ENCODE measurements around the gene GAA.

Gene GAA

DNA sequence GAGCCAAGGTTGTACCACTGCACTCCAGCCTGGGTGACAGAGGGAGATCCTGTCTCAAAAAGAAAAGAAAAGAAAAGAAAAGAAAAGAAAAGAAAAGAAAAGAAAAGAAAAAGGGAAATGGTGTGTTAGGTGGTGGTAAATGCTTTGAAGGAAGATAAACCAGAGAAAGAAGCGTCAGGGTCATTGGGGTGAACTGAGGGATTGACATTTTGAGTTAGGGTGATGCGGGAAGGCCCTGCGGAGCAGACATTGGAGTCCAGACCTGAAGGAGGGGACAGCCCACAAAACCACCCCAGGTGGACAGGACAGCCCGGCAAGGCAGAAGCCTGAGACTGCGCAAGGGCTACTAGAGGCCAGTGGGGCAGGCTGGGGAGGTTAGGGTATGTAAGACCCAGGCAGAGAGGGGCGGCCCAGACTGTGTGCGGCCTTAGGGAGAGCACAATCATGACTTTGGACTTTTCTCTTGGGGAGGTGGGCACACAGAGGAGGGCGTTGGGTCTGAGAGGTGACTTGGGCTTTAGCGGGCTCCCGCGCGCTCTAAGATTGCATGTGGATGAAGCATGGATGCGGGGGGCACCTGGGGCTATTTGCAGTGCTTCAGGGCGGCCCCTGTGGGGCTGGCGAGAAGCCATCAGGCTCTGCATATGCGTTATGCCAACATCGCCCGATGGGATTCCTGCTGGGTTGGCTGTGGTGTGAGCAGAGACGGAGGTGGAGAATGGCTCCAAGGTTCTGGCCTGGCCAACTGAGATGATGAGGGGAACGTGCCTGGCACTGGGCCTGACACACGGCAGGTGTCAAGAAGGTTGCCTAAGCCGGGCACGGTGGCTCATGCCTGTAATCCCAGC, 3.3 kb upstream of the GAA start:
- no peak for TF ChIP-seq CTCF (IDR thresholded peaks at IDR 0.05; ENCODE audit: control extremely low read depth, extremely low read depth, low read depth, missing control alignments)
- CTCF ChIA-PET = interaction anchor here (1.1 to 2.5 kb wide), 2 partner anchors 15 to 16 kb away, joined by 3 to 6 read pairs; no protein-coding TSS in a partner anchor
- DNase-seq (ENCODE audit: extremely low spot score) = no peak
- POLR2A ChIA-PET = no interaction called here

DNA sequence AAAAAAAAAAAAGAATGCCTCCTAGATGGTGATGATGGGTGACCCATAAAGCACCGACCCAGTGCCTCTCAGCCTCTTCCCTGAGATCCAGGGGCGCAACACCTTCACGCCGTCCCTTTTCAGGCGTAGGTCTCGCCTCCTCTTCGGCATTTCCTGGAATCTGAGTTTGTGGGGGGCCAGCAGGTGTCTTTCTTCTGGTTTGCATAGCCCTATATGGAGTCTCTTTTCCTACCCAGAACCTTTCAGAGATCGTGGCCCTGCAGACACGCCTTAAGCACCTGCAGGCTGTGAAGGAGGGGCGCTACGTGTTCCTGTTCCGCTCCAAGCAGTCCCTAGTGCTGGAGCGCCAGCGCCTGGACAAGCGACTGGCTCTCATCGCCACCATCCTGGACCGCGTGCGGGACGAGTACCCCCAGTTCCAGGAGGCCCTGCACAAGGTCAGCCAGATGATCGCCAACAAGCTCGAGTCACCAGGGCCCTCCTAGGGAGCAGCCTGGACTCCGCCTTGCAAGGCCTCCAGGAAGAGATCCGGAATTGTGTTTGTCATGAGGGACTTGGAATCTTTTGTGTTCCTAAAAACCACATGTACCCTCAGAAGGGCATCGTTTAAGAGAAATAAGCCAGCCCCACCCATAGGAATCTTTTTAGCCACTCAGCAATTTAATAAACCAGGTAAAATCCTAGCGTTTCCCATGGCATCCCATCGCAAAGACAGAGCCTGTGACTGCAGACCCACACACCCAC, 1.9 kb upstream of the GAA start:
- TF ChIP-seq CTCF (IDR thresholded peaks at IDR 0.05; ENCODE audit: control extremely low read depth, extremely low read depth, low read depth, missing control alignments) = no peak
- CTCF ChIA-PET = interaction anchor here (1.0 to 2.9 kb wide), 3 partner anchors 10 to 91 kb away, joined by 3 to 19 read pairs (median 16); no protein-coding TSS in a partner anchor

GRCh38 chr17:80100035-80100323, 1.4 kb upstream of the GAA start:
- ChIA-PET POLR2A (interaction anchor here (2.0 kb wide), 1 partner anchor 46 kb away, joined by 16 read pairs; no protein-coding TSS in a partner anchor), CTCF (interaction anchor here (1.0 to 2.9 kb wide), 3 partner anchors 11 to 91 kb away, joined by 3 to 19 read pairs (median 16); no protein-coding TSS in a partner anchor)
- no peak for TF ChIP-seq CTCF (IDR thresholded peaks at IDR 0.05; ENCODE audit: control extremely low read depth, extremely low read depth, low read depth, missing control alignments)
- no peak for DNase-seq (ENCODE audit: extremely low spot score)

More for the DNA sequence above, 1.9 kb upstream of the GAA start:
- POLR2A ChIA-PET = no interaction called here
- no peak for DNase-seq (ENCODE audit: extremely low spot score)

DNA sequence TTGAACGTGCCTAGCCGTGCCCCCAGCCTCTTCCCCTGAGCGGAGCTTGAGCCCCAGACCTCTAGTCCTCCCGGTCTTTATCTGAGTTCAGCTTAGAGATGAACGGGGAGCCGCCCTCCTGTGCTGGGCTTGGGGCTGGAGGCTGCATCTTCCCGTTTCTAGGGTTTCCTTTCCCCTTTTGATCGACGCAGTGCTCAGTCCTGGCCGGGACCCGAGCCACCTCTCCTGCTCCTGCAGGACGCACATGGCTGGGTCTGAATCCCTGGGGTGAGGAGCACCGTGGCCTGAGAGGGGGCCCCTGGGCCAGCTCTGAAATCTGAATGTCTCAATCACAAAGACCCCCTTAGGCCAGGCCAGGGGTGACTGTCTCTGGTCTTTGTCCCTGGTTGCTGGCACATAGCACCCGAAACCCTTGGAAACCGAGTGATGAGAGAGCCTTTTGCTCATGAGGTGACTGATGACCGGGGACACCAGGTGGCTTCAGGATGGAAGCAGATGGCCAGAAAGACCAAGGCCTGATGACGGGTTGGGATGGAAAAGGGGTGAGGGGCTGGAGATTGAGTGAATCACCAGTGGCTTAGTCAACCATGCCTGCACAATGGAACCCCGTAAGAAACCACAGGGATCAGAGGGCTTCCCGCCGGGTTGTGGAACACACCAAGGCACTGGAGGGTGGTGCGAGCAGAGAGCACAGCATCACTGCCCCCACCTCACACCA, 724 bp downstream of the GAA start:
- POLR2A ChIA-PET = interaction anchor here (0.6 to 2.0 kb wide), 5 partner anchors 30 to 44 kb away, joined by 3 to 16 read pairs (median 4); no protein-coding TSS in a partner anchor
- DNase-seq (ENCODE audit: extremely low spot score) = peak; percentile 51
- no peak for TF ChIP-seq CTCF (IDR thresholded peaks at IDR 0.05; ENCODE audit: control extremely low read depth, extremely low read depth, low read depth, missing control alignments)
- CTCF ChIA-PET = interaction anchor here (0.6 to 2.9 kb wide), 51 partner anchors 8 to 903 kb away, joined by 3 to 25 read pairs (median 4); partner anchors contain the start of gene CBX2

DNA sequence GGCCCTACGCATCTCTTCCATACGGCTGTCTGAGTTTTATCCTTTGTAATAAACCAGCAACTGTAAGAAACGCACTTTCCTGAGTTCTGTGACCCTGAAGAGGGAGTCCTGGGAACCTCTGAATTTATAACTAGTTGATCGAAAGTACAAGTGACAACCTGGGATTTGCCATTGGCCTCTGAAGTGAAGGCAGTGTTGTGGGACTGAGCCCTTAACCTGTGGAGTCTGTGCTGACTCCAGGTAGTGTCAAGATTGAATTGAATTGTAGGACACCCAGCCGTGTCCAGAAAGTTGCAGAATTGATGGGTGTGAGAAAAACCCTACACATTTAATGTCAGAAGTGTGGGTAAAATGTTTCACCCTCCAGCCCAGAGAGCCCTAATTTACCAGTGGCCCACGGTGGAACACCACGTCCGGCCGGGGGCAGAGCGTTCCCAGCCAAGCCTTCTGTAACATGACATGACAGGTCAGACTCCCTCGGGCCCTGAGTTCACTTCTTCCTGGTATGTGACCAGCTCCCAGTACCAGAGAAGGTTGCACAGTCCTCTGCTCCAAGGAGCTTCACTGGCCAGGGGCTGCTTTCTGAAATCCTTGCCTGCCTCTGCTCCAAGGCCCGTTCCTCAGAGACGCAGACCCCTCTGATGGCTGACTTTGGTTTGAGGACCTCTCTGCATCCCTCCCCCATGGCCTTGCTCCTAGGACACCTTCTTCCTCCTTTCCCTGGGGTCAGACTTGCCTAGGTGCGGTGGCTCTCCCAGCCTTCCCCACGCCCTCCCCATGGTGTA, 1.5 kb downstream of the GAA start:
- no peak for DNase-seq (ENCODE audit: extremely low spot score)
- no peak for TF ChIP-seq CTCF (IDR thresholded peaks at IDR 0.05; ENCODE audit: control extremely low read depth, extremely low read depth, low read depth, missing control alignments)
- POLR2A ChIA-PET = no interaction called here
- CTCF ChIA-PET = interaction anchor here (1.3 to 2.6 kb wide), 2 partner anchors 20 to 352 kb away, joined by 6 to 25 read pairs; no protein-coding TSS in a partner anchor
